Activated naive CD4-positive, alpha-beta T cell treated with Interleukin-2 at 50 U/mL for 16 hours (primary cell): Measurements from ENCODE around the gene CRK.
"Not testable (repeated sequence)": the region's sequence is repeated elsewhere in the genome, so short reads cannot be mapped to it uniquely, and the experiment has no call there.

Experiments
- DNase-seq: peaks from one replicate; pipeline ENCODE4 v3.0.0-alpha.2; 2020

CRK gene

DNA sequence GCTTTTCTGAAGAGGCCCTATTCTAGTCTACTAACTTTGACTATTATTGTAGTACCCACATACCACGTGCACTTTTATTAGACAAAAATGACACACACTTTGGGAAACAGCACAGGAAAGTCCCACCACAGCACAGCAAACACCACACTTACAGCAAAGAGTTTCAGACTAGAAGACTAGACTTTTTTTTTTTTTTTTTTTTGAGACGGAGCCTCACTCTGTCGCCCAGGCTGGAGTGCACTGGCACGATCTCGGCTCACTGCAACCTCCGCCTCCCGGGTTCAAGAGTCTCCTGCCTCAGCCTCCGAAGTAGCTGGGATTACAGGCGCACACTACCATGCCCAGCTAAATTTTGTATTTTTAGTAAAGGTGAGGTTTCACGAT, 76.1 kb downstream of the CRK start:
- peak; percentile 53 for DNase-seq

DNA sequence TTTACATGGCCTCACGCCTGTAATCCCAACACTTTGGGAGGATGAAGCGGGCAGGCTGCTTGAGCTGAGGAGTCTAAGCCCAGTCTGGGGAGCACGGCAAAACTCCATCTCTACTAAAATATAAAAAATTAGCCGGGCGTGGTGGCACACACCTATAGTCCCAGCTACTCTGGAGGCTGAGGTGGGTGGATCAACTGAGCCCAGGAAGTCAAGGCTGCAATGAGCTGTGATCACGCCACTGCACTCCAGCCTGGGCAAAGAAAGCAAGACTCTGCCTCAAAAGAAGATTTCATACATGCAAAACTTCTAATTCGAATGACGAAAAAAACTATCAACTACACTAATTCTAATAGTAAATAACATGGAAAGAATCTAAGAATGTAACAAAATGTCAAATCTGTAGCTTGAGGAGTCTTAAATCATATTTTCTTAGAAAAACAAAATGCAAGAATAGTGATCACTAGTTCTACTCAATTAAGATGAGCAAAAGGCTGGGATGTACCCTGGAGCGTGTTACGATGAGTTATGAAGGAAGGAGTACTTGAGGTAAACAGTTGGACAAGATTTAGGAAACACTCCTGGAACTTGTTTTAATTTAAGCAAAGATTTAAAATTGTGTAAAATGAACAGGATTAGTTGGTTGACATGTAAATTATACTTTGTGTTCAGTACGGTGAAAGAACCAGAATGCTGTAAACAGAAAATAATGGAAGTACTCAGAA, 76.7 kb downstream of the CRK start:
- DNase-seq = no peak

DNA sequence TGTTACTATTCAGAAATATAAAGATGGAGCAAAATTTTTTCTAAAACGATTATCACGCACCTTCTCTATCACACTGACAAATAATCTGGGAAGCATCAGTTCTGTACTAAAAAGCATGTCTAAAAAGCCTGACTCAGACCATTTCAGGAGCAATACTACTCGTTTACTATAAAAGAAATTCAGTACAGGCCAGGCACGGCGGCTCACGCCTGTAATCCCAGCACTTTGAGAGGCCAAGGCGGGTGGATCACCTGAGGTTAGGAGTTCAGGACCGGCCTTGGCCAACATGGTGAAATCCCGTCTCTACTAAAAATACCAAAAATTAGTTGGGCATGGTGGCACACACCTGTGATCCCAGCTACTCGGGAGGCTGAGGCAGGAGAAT, 77.6 kb downstream of the CRK start:
- not testable (repeated sequence) for DNase-seq

DNA sequence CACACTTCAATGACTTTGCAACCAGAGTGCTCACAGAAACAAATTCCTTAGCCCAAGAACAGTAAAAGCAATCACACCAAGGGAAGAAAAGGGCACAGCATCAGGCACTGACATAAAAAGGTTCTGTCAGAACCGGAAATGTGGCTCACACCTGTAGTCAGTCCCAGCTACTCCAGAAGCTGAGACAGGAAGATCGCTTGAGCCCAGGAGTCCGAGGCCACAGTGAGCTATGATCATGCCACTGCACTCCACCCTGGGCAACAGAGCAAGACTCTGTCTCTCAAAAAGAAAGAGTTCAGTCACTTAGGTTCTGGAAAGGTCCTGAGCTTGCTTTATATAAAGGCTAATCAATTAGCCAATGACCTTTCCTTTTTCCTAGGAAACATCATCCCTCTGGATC, 78.7 kb downstream of the CRK start:
- DNase-seq = no peak

DNA sequence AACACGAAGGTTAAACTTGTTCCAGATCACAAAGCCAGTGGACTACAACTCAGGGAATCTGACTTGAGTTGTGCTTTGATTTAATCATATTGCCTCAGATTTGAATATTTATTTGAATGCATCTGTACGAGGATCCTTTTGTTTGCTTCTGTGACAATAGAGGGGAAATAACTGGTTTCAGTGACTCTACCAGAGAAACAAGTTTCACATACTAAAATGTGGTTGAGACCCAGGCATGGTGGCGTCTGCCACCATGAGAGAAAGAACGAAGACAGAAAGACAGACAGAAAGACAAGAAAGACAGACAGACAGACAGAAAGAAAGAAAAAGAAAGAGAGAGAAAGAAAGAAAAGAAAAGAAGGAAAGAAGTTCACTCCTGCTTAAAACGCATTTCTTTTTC, 80.0 kb downstream of the CRK start:
- no peak for DNase-seq

DNA sequence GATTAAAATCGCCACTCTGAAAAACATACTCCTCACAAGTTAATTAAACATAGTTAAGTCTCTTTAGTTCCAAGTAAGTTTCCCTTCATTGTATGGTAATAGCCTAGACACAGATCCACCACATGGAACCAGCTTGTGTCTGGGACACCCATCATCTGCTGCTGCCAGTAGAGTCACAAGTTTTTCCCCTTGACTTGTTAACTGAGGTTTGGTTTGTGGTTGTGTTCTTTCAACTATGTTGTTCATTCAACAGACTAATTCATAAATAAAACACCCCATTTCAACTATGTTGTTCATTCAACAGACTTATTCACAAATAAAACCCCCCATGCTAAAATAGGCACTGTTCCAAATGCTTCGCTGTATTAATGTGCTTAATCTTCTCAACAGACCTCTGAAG, 80.4 kb downstream of the CRK start:
- no peak for DNase-seq

DNA sequence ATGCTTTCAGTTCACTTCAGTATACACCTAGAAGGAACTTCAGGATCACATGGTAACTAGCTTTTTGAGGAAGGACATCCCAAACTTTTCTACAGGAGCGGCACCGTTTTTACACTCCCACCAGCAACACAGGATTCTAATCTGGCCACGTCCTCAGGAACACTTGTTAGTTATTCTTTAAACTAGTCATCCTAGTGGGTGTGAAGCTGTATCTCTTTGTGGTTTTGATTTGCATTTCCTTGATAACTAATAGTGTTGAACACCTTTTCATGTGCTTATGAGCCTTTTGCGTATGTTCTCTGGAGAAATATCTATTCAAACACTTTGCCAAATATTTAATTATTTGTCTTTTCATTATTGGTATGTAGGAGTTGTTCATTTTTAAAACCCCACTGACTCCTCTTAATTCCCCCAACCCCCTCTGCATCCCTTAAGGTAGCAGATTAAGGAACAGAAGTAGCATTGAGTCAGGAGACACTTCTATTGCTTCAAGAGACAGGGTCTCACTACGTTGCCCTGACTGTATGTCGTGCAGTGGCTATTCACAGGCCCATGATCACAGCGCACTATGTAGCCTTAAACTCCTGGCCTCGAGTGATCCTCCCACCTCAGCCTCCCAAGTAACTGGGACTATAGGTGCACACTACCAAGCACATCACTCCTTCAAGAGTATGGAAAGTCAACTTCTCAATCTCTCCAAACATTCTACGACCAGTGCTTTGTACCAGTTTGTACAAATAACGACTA, 81.4 kb downstream of the CRK start:
- no peak for DNase-seq

DNA sequence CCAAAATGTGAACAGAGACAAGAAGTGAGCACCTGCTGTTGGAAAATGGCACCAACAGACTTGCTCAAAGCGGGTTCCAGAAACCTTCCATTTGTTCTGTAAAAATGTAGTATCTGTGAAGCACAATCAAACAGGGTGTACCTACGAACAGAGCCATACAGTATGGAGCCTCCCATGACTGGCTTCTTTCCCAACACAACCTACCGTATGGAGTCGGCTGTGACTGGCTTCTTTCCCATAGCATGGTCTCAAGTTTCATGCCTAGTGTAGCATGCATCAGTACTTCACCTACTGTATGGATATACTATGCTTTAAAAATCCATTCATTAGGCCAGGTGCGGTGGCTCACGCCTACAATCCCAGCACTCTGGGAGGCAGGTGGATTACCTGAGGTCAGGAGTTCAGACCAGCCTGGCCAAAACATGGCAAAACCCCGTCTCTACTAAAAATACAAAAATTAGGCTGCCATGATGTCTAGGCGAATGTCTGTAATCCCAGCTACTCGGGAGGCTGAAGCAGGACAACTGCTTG, 82.3 kb downstream of the CRK start:
- no peak for DNase-seq

DNA sequence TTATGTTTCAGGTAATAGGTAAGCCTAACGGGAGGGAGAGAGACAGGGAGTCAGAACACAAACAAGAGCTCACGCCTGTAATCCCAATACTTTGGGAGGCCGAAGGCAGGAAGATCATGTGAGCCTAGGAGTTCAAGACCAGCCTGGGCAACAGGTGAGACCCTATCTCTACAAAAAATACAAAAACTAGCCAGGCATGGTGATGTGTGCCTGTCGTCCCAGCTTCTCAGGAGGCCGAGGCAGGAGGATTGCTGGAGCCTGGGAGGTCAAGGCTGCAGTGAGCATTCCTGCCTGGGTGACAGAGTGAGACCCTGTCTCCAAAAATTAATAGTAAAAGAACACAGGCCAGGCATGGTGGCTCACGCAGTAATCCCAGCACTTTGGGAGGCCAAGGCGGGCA, 83.4 kb downstream of the CRK start:
- DNase-seq = no peak

DNA sequence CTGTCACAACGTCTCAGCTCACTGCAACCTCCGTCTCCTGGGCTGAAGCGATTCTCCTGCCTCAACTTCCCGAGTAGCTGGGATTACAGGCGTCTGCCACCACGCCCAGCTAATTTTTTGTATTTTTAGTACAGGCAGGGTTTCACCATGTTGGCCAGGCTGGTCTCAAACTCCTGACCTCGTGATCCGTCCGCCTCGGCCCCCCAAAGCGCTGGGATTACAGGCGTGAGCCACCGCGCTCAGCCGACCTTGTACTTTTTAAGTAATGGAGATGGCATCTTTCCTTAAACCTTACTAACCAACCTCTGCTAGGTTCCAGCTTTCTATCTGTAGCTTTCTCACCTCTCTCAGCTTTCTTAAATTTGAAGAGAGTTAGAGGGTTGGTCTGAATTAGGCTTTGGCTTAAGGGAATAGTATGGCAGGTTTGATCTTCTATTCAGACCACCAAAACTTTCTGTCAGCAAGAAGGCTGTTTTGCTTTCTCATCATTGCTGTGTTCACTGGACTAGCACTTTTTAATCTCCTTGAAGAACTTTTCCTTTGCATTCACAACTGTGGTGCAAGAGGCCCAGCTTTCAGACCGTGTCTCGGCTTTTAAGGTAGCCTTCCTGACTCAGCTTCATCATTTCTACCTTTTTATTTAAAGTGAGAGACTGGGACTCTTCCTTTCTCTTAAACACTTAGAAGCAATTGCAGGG, 84.0 kb downstream of the CRK start:
- no peak for DNase-seq
